IPS DF 6.9 (cell line): ENCODE results near the gene BABAM1.

ENCODE experiments used
- DNase-seq: peaks from one replicate; pipeline ENCODE4 v3.0.0-alpha.2; 2013; ENCODE audit warnings: low read depth, low spot score
- H3K27ac ChIP-seq: one replicate; pipeline ENCODE4 v1.5.1; 2013; ENCODE audit warnings: low read length, control low read depth
- H3K27me3 ChIP-seq: 2 replicates; pipeline ENCODE4 v1.6.1; 2013; ENCODE audit warnings: mild to moderate bottlenecking, low read length; ENCODE audit not compliant: control insufficient read depth, insufficient read depth
- H3K36me3 ChIP-seq: 2 replicates; pipeline ENCODE4 v1.6.1; 2013; ENCODE audit warnings: low read length; ENCODE audit not compliant: control insufficient read depth, insufficient read depth
- H3K4me1 ChIP-seq: 2 replicates; pipeline ENCODE4 v1.6.1; 2013; ENCODE audit warnings: low read length; ENCODE audit not compliant: control insufficient read depth, insufficient read depth
- H3K4me3 ChIP-seq: 2 replicates; pipeline ENCODE4 v1.5.1; 2013; ENCODE audit warnings: mild to moderate bottlenecking, low read length
- H3K9me3 ChIP-seq: 2 replicates; pipeline ENCODE4 v1.6.1; 2013; ENCODE audit warnings: low read length, inconsistent platforms; ENCODE audit not compliant: control insufficient read depth, insufficient read depth
- WGBS: extraction: QIAGEN DNeasy Blood & Tissue Kit; methylation state at CpG from one replicate; pipeline ENCODE4 v1.1.7; 2013; ENCODE audit warnings: mixed read lengths, missing lambda C conversion rate; ENCODE audit not compliant: insufficient read length, insufficient coverage; 5-methylcytosine and 5-hydroxymethylcytosine counted together

Gene BABAM1

GRCh38 chr19:17243830-17244617, 23.2 kb upstream of the BABAM1 start:
- no CpG with 5 or more reads among the region's 52 CpGs for WGBS
- peak overlapping the region; percentile 97 for H3K4me3 ChIP-seq
- no peak for DNase-seq
- no peaks in the 10 kb centered on the region for H3K36me3 ChIP-seq
- H3K27ac ChIP-seq = no peak overlapping the region
- no peaks in the 10 kb centered on the region for H3K27me3 ChIP-seq
- H3K4me1 ChIP-seq = peaks cover 12% of the 10 kb centered on the region
- H3K9me3 ChIP-seq = no peaks in the 10 kb centered on the region

GRCh38 chr19:17244618-17245534, 22.4 kb upstream of the BABAM1 start:
- Histone ChIP-seq H3K4me3 (peak overlapping the region; percentile 97), H3K36me3 (no peaks in the 10 kb centered on the region), H3K27me3 (no peaks in the 10 kb centered on the region), H3K9me3 (no peaks in the 10 kb centered on the region), H3K4me1 (peaks cover 12% of the 10 kb centered on the region), H3K27ac (no peak overlapping the region)
- no CpG with 5 or more reads among the region's 100 CpGs for WGBS
- no peak for DNase-seq

- DNase-seq = no peak
- H3K9me3 ChIP-seq = no peaks in the 10 kb centered on the region
- no CpG with 5 or more reads among the region's 72 CpGs for WGBS
- H3K4me1 ChIP-seq = peaks cover 12% of the 10 kb centered on the region
- no peaks in the 10 kb centered on the region for H3K27me3 ChIP-seq
- H3K27ac ChIP-seq = no peak within 1 kb of the TSS
- no peaks in the 10 kb centered on the region for H3K36me3 ChIP-seq
- peak within 1 kb of the TSS; percentile 97 for H3K4me3 ChIP-seq
Measured at GRCh38 chr19:17245535-17245984, 21.7 kb upstream of the BABAM1 start, which contains the start of gene NR2F6. Gene NR2F6, minus strand, starts transcription at chr19:17245919. Its CDS starts 699 bp downstream, at chr19:17245220.

- Histone ChIP-seq H3K4me3 (peak overlapping the region; percentile 41; the same call in 1 of the 2 replicates), H3K27me3 (no peaks in the 10 kb centered on the region), H3K36me3 (no peaks in the 10 kb centered on the region), H3K4me1 (peaks cover 12% of the 10 kb centered on the region), H3K9me3 (no peaks in the 10 kb centered on the region), H3K27ac (no peak overlapping the region)
- WGBS = no CpG with 5 or more reads among the region's 21 CpGs
- DNase-seq = no peak
Measured at GRCh38 chr19:17246681-17247425, 20.4 kb upstream of the BABAM1 start.

- no peaks in the 10 kb centered on the region for H3K27me3 ChIP-seq
- no CpG with 5 or more reads among the region's 21 CpGs for WGBS
- H3K27ac ChIP-seq = no peak overlapping the region
- H3K4me1 ChIP-seq = peaks cover 10% of the 10 kb centered on the region
- H3K36me3 ChIP-seq = no peaks in the 10 kb centered on the region
- H3K4me3 ChIP-seq = no peak overlapping the region
- no peaks in the 10 kb centered on the region for H3K9me3 ChIP-seq
- no peak for DNase-seq
Measured at GRCh38 chr19:17248011-17248776, 19.0 kb upstream of the BABAM1 start.

- Histone ChIP-seq H3K4me1 (peaks cover 10% of the 10 kb centered on the region), H3K9me3 (no peaks in the 10 kb centered on the region), H3K27me3 (no peaks in the 10 kb centered on the region), H3K4me3 (no peak overlapping the region), H3K27ac (no peak overlapping the region), H3K36me3 (no peaks in the 10 kb centered on the region)
- no peak for DNase-seq
- no CpG with 5 or more reads among the region's 15 CpGs for WGBS
Measured at GRCh38 chr19:17249887-17250548, 17.2 kb upstream of the BABAM1 start.

- Histone ChIP-seq H3K4me3 (no peak overlapping the region), H3K27me3 (no peaks in the 10 kb centered on the region), H3K27ac (no peak overlapping the region), H3K9me3 (peaks cover 5% of the 10 kb centered on the region), H3K36me3 (peaks cover 10% of the 10 kb centered on the region), H3K4me1 (no peaks in the 10 kb centered on the region)
- DNase-seq = no peak
- no CpG with 5 or more reads among the region's 10 CpGs for WGBS
Measured at GRCh38 chr19:17254636-17255035, 12.6 kb upstream of the BABAM1 start.

GRCh38 chr19:17255150-17255621, 12.1 kb upstream of the BABAM1 start:
- Histone ChIP-seq H3K36me3 (peaks cover 12% of the 10 kb centered on the region), H3K4me3 (no peak overlapping the region), H3K4me1 (no peaks in the 10 kb centered on the region), H3K27ac (no peak overlapping the region), H3K9me3 (peaks cover 5% of the 10 kb centered on the region), H3K27me3 (no peaks in the 10 kb centered on the region)
- no peak for DNase-seq
- no CpG with 5 or more reads among the region's 18 CpGs for WGBS

GRCh38 chr19:17256130-17256529, 11.1 kb upstream of the BABAM1 start:
- no CpG with 5 or more reads among the region's 3 CpGs for WGBS
- peaks cover 12% of the 10 kb centered on the region for H3K36me3 ChIP-seq
- H3K27ac ChIP-seq = no peak overlapping the region
- DNase-seq = no peak
- no peaks in the 10 kb centered on the region for H3K27me3 ChIP-seq
- peaks cover 5% of the 10 kb centered on the region for H3K9me3 ChIP-seq
- H3K4me3 ChIP-seq = no peak overlapping the region
- no peaks in the 10 kb centered on the region for H3K4me1 ChIP-seq
